ENCODE results near the gene KPNA6.
A peak's percentile ranks its signal among the peaks of the same experiment; 100 is the strongest.
"Not testable (repeated sequence)": the region's sequence is repeated elsewhere in the genome, so short reads cannot be mapped to it uniquely, and the experiment has no call there.

KPNA6 gene

GRCh38 chr1:32143302-32143695 lies 35.4 kb downstream of the KPNA6 start:
- DNase-seq = not testable (repeated sequence)

GRCh38 chr1:32144033-32144432 lies 36.2 kb downstream of the KPNA6 start:
- no peak for DNase-seq

GRCh38 chr1:32147799-32148198 lies 39.9 kb downstream of the KPNA6 start:
- DNase-seq = not testable (repeated sequence)

- no peak for DNase-seq
Measured at GRCh38 chr1:32150847-32151246, 43.0 kb downstream of the KPNA6 start.

GRCh38 chr1:32151319-32151787 lies 43.5 kb downstream of the KPNA6 start:
- DNase-seq = no peak

GRCh38 chr1:32159189-32159588 lies 51.3 kb downstream of the KPNA6 start:
- no peak for DNase-seq

- DNase-seq = no peak
Measured at GRCh38 chr1:32163405-32163804, 55.5 kb downstream of the KPNA6 start.

GRCh38 chr1:32165633-32166032 lies 57.8 kb downstream of the KPNA6 start:
- DNase-seq = not testable (repeated sequence)

- no peak for DNase-seq
Measured at GRCh38 chr1:32170991-32171390, 63.1 kb downstream of the KPNA6 start.

GRCh38 chr1:32172621-32173245 lies 64.9 kb downstream of the KPNA6 start:
- DNase-seq = no peak

GRCh38 chr1:32178380-32179192 lies 70.7 kb downstream of the KPNA6 start:
- DNase-seq = no peak

GRCh38 chr1:32179193-32179442 lies 71.3 kb downstream of the KPNA6 start:
- no peak for DNase-seq

- DNase-seq = peak; percentile 81
Measured at GRCh38 chr1:32179443-32180185, 71.8 kb downstream of the KPNA6 start, which contains the start of gene TXLNA. TXLNA (plus strand) TSS chr1:32179675; CDS start chr1:32180346, 671 bp downstream.

- DNase-seq = no peak
Measured at GRCh38 chr1:32180186-32181060, 72.6 kb downstream of the KPNA6 start.

- no peak for DNase-seq
Measured at GRCh38 chr1:32181065-32181464, 73.2 kb downstream of the KPNA6 start.

- no peak for DNase-seq
Measured at GRCh38 chr1:32181563-32181962, 73.7 kb downstream of the KPNA6 start.

GRCh38 chr1:32182060-32182459 lies 74.2 kb downstream of the KPNA6 start:
- no peak for DNase-seq

- no peak for DNase-seq
Measured at GRCh38 chr1:32184650-32185049, 76.8 kb downstream of the KPNA6 start.

- no peak for DNase-seq
Measured at GRCh38 chr1:32186077-32186476, 78.2 kb downstream of the KPNA6 start.

- no peak for DNase-seq
Measured at GRCh38 chr1:32186491-32186890, 78.6 kb downstream of the KPNA6 start.

- DNase-seq = no peak
Measured at GRCh38 chr1:32187850-32188249, 80.0 kb downstream of the KPNA6 start.

GRCh38 chr1:32192220-32192948 lies 84.5 kb downstream of the KPNA6 start:
- no peak for DNase-seq

All from activated CD4-positive, alpha-beta T cell treated with anti-CD3 and anti-CD28 coated beads for 1 hour (primary cell).